ENCODE results near the gene HERC3. TPM values are rescaled to one million over a fixed set of nuclear protein-coding genes. Genes with fewer than 3 reads are reported as not detected.

HERC3 gene
- total and polyA plus RNA-seq, 2 experiments from 2014 or later = 2.2 to 2.4 TPM

- no peak for TF ChIP-seq ZNF462 (CRISPR knock-in tag; IDR thresholded peaks at IDR 0.05)
- no peak for TF ChIP-seq EZH2phosphoT487 (IDR thresholded peaks at IDR 0.05; ENCODE audit: unreplicated experiment)
- TF ChIP-seq STAT1 (IDR thresholded peaks at IDR 0.05; ENCODE audit: unreplicated experiment) = no peak
- TF ChIP-seq, protein P1, sequence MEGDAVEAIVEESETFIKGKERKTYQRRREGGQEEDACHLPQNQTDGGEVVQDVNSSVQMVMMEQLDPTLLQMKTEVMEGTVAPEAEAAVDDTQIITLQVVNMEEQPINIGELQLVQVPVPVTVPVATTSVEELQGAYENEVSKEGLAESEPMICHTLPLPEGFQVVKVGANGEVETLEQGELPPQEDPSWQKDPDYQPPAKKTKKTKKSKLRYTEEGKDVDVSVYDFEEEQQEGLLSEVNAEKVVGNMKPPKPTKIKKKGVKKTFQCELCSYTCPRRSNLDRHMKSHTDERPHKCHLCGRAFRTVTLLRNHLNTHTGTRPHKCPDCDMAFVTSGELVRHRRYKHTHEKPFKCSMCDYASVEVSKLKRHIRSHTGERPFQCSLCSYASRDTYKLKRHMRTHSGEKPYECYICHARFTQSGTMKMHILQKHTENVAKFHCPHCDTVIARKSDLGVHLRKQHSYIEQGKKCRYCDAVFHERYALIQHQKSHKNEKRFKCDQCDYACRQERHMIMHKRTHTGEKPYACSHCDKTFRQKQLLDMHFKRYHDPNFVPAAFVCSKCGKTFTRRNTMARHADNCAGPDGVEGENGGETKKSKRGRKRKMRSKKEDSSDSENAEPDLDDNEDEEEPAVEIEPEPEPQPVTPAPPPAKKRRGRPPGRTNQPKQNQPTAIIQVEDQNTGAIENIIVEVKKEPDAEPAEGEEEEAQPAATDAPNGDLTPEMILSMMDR (conservative IDR thresholded peaks at IDR 0.05; ENCODE audit: low read depth in 2 of 2) = no peak
- no peak for TF ChIP-seq ZNF114 (CRISPR knock-in tag; IDR thresholded peaks at IDR 0.05)
- no peak for TF ChIP-seq POLR2AphosphoS5 (IDR thresholded peaks at IDR 0.05; ENCODE audit: low read depth)
- no peak for TF ChIP-seq EZH2 (IDR thresholded peaks at IDR 0.05; ENCODE audit: low read depth, unreplicated experiment)
- TF ChIP-seq, protein P2, sequence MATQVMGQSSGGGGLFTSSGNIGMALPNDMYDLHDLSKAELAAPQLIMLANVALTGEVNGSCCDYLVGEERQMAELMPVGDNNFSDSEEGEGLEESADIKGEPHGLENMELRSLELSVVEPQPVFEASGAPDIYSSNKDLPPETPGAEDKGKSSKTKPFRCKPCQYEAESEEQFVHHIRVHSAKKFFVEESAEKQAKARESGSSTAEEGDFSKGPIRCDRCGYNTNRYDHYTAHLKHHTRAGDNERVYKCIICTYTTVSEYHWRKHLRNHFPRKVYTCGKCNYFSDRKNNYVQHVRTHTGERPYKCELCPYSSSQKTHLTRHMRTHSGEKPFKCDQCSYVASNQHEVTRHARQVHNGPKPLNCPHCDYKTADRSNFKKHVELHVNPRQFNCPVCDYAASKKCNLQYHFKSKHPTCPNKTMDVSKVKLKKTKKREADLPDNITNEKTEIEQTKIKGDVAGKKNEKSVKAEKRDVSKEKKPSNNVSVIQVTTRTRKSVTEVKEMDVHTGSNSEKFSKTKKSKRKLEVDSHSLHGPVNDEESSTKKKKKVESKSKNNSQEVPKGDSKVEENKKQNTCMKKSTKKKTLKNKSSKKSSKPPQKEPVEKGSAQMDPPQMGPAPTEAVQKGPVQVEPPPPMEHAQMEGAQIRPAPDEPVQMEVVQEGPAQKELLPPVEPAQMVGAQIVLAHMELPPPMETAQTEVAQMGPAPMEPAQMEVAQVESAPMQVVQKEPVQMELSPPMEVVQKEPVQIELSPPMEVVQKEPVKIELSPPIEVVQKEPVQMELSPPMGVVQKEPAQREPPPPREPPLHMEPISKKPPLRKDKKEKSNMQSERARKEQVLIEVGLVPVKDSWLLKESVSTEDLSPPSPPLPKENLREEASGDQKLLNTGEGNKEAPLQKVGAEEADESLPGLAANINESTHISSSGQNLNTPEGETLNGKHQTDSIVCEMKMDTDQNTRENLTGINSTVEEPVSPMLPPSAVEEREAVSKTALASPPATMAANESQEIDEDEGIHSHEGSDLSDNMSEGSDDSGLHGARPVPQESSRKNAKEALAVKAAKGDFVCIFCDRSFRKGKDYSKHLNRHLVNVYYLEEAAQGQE (IDR thresholded peaks at IDR 0.05; ENCODE audit: unreplicated experiment) = no peak
- no peak for TF ChIP-seq ZNF331 (CRISPR knock-in tag; IDR thresholded peaks at IDR 0.05; ENCODE audit: low read depth)
- TF ChIP-seq CREB1 (CRISPR knock-in tag; IDR thresholded peaks at IDR 0.05; ENCODE audit: low read depth) = no peak
These were observed 128.5 kb downstream of the HERC3 start (continued) for GRCh38 chr4:88720451-88721428.
